ENCODE measurements around the gene CD63.

Gene CD63

DNA sequence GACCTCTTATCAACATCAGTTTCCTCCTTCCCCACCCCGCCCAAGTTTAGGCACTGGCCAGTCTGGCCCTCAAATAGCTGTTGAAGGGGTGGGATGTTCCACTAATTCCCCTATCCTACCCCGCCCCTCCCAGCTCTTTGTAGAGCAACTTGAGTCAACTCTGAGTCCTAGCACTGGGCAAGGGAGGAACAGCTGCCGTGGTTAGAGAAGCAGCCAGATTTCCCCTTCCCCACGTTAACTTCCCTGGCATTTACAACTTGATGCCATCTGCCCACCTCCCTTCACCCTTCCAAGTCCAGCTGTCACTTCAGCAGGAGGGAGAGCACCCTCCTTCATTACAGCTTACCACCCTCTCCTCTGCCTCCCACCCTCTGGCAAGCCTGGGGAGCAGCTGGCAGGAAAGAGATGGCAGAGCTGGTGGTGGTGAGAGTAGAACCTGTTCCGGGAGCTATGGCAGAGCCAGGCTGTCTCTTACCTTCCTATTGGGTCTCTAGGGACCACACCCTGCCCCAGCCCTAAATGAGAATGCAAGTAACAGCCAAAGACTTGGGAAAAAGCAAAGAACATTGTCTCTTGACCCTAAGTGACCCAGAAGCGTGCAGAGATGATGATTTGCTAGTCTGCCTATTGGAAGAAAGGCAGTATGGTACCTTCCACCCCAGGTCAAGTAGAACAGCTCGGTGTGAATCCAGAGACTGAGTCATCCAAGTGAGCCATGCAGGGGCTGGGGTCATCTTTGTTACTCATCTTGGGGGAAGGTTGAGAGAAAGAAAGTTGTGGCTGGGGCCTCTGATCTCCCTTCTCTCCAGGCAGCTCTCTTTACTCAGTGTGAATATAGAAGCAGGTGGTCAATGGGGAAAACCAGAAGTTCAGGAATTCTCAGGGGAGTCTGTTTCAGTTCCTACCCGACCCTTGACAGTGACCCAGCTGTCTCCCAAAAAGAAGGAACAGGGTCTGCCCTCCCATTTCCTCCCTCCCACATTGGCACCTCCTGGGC is 11.5 kb downstream of the CD63 start:
- no peak for DNase-seq (ENCODE audit: low spot score)
- in situ Hi-C loops (cut with MboI; ENCODE audit: low sequenced_read_pairs, unreplicated experiment) = no loop called here
- TF ChIP-seq CTCF (IDR thresholded peaks at IDR 0.05; ENCODE audit: borderline replicate concordance, control extremely low read depth, extremely low read depth, insufficient read depth, missing control alignments) = no peak

DNA sequence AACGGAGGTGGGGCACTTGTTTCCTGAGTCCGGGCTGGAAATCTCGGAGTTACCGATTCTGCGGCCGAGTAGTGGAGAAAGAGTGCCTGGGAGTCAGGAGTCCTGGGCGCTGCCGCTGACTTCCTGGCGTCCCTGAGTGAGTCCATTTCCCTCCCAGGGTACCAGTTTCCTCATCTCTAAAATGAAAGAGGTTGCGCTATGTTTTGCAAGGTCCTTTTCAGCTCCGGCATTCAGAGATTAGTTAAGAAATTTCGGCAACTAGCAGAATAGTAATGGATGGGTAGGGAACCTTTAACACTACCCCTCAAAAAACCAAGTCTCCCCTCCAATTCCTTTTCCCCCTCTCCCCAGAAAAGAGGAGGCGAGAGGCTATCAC is 12.2 kb downstream of the CD63 start:
- in situ Hi-C loops (cut with MboI; ENCODE audit: low sequenced_read_pairs, unreplicated experiment) = no loop called here

DNA sequence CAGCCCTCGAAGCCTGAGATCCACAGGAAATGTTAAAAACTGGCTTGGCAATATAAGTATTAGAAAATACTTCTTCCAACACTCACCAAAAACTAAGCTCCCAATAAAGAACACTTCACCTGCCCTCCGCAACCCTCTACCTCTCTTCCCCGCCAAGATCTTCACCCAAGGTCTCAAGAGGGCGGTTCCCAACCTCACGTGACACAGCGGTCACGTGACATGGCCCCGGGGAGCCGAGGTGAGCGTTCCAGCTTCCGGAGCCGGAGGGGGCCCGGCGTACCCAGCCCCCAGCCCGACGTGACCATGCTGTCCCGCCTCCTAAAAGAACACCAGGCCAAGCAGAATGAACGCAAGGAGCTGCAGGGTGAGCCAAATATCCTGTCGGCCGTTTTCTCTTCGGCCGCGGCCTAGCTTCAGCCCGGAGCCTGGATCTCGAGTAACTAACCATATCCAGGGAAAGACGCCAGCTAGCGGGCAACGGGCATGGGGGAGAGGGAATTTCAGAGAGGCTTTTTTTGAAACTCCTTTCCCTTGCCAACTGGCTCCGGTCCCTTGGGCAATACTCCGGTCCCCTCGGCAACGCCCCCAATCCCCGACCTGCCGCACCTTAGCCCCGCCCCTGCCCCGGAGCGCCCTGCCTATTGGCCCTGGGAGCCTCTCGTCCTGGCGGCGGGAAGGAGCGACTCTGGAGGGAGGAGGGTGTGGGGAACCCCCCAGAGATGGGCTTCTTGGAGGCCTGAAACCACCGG is 12.8 kb downstream of the CD63 start, which contains the start of gene BLOC1S1:
TSS of gene BLOC1S1 (plus strand) at position 214 of the 749 bp plus-strand sequence. CDS start at position 220, 6 bp downstream.
- in situ Hi-C loops (cut with MboI; ENCODE audit: low sequenced_read_pairs, unreplicated experiment) = no loop called here
- DNase-seq (ENCODE audit: low spot score) = peak; percentile 96
- TF ChIP-seq CTCF (IDR thresholded peaks at IDR 0.05; ENCODE audit: borderline replicate concordance, control extremely low read depth, extremely low read depth, insufficient read depth, missing control alignments) = no peak

More for the DNA sequence above, 12.2 kb downstream of the CD63 start:
- no peak for DNase-seq (ENCODE audit: low spot score)
- TF ChIP-seq CTCF (IDR thresholded peaks at IDR 0.05; ENCODE audit: borderline replicate concordance, control extremely low read depth, extremely low read depth, insufficient read depth, missing control alignments) = no peak

GRCh38 chr12:55715169-55715764 is 13.5 kb downstream of the CD63 start:
- in situ Hi-C loops (cut with MboI; ENCODE audit: low sequenced_read_pairs, unreplicated experiment) = no loop called here
- TF ChIP-seq CTCF (IDR thresholded peaks at IDR 0.05; ENCODE audit: borderline replicate concordance, control extremely low read depth, extremely low read depth, insufficient read depth, missing control alignments) = no peak
- no peak for DNase-seq (ENCODE audit: low spot score)

- no peak for DNase-seq (ENCODE audit: low spot score)
- in situ Hi-C loops (cut with MboI; ENCODE audit: low sequenced_read_pairs, unreplicated experiment) = no loop called here
- no peak for TF ChIP-seq CTCF (IDR thresholded peaks at IDR 0.05; ENCODE audit: borderline replicate concordance, control extremely low read depth, extremely low read depth, insufficient read depth, missing control alignments)
Observed at GRCh38 chr12:55713721-55714120, 15.1 kb downstream of the CD63 start.
